Colon (tissue), 2 donors: ENCODE measurements around the gene CACNG1.
"Not testable (repeated sequence)": the region's sequence is repeated elsewhere in the genome, so short reads cannot be mapped to it uniquely, and the experiment has no call there.

Source experiments
- FAIRE-seq: peaks from 2 replicates; lab custom pipeline; 2012; peaks lifted over from hg19 to GRCh38; lab: Jason Lieb, UNC
- donor health status: control.
- donor health status: control.

Gene CACNG1

DNA sequence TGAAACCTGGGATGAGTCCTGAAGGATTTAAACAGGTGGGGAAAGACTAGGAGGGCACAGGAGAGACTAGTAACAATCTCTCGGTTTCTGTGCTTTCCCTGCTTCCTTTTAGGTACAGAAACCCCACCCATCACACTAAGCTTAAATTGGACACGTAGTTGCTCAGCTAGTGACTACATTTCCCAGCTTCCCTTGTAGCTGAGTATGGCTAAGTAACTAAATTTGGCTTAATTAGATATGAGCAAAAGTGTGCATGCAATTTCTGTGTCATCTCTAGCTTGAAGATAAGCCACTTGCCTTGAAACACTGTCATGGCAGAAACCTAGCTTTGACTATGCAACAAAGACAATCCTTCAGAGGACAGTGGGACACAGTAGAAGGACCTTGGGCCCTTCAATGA lies 36.5 kb downstream of the CACNG1 start:
- FAIRE-seq: no peak

DNA sequence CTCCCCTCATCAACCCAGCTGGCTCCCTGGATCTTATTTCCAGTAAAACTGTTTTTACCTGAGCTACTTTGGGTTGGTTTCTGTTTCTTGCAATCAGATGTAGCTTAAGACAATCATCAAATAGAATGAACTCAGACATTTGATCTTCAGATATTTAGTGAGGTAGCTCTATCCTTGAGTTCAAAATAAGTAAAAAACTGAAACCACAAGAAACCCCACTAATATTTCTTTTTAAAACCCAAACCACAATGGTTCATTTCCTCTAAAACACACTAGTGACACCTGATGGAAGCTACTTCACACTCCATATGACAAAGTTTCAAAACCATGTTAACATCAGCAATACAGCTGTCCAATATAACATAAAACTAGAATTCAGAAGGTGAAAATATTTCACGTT lies 37.8 kb downstream of the CACNG1 start:
- FAIRE-seq: no peak

DNA sequence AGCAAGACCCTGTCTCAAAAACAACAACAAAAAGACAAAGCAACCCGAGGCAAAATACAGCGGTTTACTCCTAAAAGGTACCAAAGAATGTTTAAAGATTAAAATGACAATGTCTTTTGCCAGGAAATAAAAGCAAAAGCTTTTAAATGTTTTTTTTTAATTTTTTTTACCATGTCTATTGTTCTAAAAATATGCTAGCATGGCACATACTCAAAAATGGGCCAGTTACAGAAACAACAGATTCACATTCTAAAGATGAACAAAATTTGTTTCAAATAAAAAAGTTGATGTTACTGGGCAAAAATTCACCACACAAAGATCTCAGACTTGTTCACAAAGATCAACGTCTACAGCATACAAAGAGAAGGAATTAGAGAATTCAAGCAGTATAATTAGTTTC lies 41.1 kb downstream of the CACNG1 start:
- no peak for FAIRE-seq

DNA sequence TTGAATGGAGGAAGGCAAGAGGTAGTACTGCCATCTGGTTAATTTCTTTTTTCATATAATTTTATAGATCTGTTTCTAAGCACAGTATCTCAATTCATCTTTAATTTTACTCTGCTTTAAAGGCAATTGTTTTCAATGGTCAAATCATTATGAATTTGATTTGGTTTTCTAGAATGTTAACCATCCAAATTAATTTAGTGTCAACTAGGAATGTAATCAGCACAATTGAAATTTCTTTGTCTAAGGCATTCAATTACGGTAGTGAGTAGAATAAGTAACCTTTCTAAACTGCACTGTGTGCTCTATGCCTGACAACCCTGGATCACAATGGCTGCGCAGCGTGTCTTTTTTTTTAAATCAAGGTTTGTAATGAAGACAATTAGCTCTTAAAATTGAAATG lies 44.3 kb downstream of the CACNG1 start:
- no peak for FAIRE-seq

DNA sequence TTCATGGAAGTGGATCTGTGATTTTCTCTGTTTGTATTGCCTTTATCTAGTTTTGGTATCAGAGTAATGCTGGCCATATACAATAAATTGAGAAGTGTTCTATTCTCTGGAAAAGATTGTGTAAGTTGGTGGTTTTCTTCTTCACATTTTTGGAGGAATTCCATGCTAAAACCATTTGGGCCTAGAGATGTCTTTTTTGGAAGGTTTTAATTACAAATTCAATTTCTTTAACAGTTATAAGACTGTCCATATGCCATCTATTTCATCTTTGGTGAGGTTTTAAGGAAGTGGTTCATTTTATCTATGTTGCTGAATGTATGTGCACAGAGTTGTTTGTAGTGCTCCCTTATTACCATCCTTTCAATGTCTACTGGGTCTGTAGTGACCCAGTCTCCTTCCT lies 46.0 kb downstream of the CACNG1 start:
- FAIRE-seq: no peak

DNA sequence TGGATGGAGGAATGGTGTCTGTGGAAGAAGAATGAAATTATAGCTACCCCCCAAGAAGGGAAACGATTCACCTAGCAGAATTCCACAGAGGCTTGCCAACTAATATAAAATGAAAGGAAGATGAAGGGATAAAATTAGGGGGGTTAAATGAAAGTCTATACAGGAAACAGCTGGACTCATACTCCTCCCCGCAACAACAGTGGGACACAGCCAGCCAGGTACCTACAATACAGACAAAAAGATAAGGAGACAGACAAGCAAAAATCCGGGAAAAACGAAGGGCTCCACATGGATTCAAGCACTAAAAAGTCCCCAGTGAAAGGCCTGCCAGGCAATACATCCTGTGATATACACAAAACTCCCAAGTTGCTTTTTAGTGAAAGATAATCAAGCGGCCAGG lies 47.9 kb downstream of the CACNG1 start:
- no peak for FAIRE-seq

DNA sequence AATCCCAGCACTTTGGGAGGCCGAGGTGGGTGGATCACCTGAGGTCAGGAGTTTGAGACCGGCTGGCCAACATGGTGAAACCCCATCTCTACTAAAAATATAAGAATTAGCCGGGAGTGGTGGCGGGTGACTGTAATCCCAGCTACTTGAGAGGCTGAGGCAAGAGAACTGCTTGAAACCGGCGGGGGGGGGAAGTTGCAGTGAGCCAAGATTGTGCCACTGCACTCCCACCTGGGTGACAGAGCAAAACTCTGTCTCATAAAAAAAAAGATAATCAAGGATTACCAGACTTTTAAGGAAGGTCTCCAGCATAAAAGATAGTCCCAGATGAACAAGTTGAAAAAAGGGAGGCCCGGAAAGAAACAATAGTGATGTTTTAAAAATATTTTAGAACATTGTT lies 48.4 kb downstream of the CACNG1 start:
- FAIRE-seq: not testable (repeated sequence)

DNA sequence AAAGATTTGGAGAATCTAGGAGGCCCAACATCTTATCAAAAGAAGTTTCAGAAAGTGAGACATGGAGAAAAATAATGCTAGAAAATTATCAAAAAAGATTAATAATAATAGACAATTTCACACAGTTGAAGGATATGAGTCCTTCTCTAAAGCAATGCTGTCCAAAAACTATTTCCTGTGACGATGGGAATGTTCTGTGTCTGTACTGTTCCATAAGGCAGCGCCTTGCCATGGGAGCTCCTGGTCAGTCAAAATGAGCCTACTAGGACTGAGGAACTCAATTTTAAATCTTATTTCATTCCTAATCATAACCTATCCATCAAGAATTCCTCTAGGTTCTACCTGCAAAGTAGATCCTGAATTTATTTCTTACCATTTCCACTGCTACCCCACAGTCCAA lies 49.0 kb downstream of the CACNG1 start:
- FAIRE-seq: no peak

DNA sequence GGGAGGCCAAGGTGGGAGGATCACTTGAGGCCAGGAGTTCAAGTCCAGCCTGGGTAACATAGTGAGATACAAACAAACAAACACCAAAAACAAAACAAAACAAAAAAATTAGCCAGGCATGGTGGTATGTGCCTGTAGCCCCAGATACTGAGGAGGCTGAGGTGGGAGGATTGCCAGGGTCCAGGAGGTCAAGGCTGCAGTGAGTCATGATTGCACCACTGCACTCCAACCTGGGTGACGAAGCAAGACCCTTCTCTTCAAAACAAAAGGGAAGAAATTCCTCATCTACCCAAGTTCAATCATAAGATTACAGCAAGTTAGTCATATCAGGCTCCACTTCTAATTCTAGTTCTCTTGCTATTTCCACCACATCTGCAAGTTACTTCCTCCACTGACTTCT lies 50.9 kb downstream of the CACNG1 start:
- FAIRE-seq: not testable (repeated sequence)

DNA sequence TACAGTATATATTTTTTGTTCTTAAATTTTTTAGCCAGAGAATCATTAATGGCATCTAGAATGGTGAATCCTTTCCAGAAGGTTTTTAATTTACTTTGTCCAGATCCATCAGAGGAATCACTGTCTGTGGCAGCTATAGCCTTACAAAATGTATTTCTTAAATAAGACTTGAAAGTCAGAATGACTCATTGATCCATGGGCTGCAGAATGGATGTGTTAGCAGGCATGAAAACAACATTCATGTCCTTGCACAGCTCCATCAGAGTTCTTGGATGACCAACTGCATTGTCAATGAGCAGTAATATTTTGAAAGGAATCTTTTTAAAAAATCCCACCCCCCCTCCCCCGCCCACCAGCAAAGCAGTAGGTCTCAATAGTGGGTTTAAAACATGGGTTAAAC lies 51.4 kb downstream of the CACNG1 start:
- FAIRE-seq: no peak

DNA sequence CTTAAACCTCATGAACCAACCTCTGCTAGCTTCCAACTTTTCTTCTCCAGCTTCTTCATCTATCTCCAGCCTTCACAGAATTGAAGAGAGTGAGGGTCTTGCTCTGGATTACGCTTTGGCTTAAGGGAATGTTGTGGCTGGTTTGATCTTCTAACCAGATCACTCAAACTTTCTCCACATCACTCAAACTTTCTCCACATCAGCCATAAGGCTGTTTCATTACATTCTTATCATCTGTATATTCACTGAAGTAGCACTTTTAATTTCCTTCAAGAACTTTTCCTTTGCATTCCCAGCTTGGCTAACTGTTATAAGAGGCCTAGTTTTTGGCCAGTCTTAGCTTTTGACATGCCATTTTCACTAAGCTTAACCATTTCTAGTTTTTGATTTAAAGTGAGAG lies 52.3 kb downstream of the CACNG1 start:
- no peak for FAIRE-seq

DNA sequence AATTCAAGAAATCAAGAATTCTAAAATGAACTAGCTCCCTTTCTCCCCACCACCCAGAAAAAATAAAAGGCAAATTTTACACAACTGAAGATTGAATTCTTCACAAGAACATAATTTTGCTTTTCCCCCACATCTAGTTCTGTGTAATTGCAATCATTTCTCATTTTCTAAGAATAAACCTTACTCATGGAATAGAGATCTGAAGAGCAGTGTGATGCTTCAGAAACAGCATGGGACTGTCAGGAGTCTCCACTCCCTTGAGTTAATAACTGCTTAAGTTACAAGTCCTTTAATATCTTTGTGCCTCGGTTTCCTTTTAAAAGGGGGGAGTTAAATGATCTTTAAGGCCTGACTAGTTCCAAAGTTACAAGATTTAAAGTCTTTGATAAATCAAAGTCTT lies 53.7 kb downstream of the CACNG1 start:
- no peak for FAIRE-seq

DNA sequence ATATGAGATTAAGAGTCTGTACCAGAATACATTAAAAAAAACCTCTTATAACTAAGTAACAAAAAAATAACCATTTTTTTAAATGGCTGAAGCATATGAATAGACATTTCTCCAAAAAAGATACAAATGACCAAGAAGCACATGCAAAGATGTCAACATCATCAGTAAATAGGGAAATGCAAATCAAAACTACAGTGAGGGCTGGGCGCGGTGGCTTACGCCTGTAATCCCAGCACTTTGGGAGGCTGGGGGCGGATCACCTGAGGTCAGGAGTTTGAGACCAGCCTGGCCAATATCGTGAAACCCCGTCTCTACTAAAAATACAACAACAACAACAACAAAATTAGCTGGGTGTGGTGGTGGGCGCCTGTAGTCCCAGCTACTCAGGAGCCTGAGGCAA lies 60.3 kb downstream of the CACNG1 start:
- FAIRE-seq: not testable (repeated sequence)

DNA sequence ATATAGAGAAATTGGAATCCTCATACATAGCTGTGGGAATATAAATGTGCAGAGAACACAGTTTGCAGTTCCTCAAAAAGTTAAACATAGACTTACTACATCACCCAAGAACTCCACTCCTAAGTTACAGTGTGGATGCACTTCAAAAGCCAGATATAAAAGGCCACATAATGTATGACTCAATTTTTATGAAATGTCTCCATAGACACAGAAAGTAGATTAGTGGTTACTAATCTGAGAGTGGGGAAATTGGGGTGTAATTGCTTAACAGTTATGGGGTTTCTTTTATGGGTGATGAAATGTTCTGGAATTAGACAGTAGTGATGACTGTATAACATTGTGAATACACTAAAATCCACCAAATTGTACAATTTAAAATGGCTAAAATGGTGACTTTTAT lies 60.9 kb downstream of the CACNG1 start:
- FAIRE-seq: no peak
